Lower lobe of right lung (tissue), 2 donors: ENCODE data around the gene TPP2. TPM values are rescaled to one million over a fixed set of nuclear protein-coding genes. Genes with fewer than 3 reads are reported as not detected.
A peak's percentile ranks its signal among the peaks of the same experiment; 100 is the strongest.

ENCODE experiments used
- ATAC-seq, 2 donors: fragments of 200-7000 bp; cut with Tn5 transposase; one replicate each; pipeline ENCODE4 v1.9.1; 2020 to 2022; ENCODE audit warnings: mild to moderate bottlenecking in 2 of 2, moderate library complexity in 2 of 2
- DNase-seq: peaks from one replicate; pipeline ENCODE4 v3.0.0-alpha.2; 2020
- H3K27ac ChIP-seq: fragments of 200-600 bp; one replicate; pipeline ENCODE4 v1.8.0; 2022
- H3K27me3 ChIP-seq: fragments of 200-600 bp; one replicate; pipeline ENCODE4 v1.8.0; 2022; ENCODE audit warnings: low read depth
- H3K36me3 ChIP-seq: fragments of 200-600 bp; one replicate; pipeline ENCODE4 v1.8.0; 2022; ENCODE audit warnings: mild to moderate bottlenecking
- H3K4me1 ChIP-seq: fragments of 200-600 bp; one replicate; pipeline ENCODE4 v1.8.0; 2022
- H3K4me3 ChIP-seq: fragments of 200-600 bp; one replicate; pipeline ENCODE4 v1.8.0; 2022; ENCODE audit warnings: mild to moderate bottlenecking
- H3K9me3 ChIP-seq: fragments of 200-600 bp; one replicate; pipeline ENCODE4 v1.8.0; 2022
- intact Hi-C: fragments of 100-400 bp; cut with DNase I; formaldehyde crosslinking; loops from one replicate; pipeline ENCODE4 v1.11.0; 2022
- total RNA-seq: library from RNA; stranded (reverse); fragmentation: NEBNext Ultra II Directional; extraction: Animal tissue kit (Norgen Biotek cat#: 25700); gene quantifications from one replicate; pipeline ENCODE4 v1.2.1, GENCODE V29; 2021
- TF ChIP-seq, protein P1 (sequence below): fragments of 200-600 bp; IDR thresholded peaks from one replicate; pipeline ENCODE4 v1.8.0; 2022; ENCODE audit warnings: antibody characterized with exemption, mild to moderate bottlenecking
- donor health status: DM: no; HTN: yes; CAD: no; lungs with severe emphysema.

TPP2 gene
- total RNA-seq, 1 donor from 2014 or later, result 41.7 TPM

DNA sequence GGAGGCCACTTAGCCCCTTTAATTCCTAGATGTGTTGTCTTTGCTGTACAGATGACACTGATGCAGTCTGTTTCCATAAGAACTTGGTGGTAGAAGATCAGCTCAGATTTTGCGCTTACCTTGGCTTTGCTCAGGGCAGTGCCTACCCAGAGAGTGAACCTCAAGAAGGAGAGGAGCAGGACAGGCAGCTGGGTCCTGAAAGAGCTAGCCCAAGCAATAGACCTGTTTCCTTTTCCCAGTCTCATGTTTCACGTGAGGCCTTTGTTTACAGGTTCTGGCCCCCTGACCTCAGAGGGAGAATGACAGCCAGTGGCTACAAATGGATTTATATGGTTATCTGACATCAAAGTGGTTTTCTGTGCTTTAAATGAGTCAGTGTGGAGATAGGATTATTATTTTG is 58.0 kb downstream of the TPP2 start:
- Histone ChIP-seq H3K4me3 (no peak overlapping the region), H3K27me3 (no peaks in the 10 kb centered on the region), H3K9me3 (no peaks in the 10 kb centered on the region), H3K27ac (no peak overlapping the region), H3K36me3 (peaks cover 77% of the 10 kb centered on the region), H3K4me1 (no peaks in the 10 kb centered on the region)
- ATAC-seq, result no peak
- intact Hi-C loops, result no loop called here
- TF ChIP-seq, protein P1, sequence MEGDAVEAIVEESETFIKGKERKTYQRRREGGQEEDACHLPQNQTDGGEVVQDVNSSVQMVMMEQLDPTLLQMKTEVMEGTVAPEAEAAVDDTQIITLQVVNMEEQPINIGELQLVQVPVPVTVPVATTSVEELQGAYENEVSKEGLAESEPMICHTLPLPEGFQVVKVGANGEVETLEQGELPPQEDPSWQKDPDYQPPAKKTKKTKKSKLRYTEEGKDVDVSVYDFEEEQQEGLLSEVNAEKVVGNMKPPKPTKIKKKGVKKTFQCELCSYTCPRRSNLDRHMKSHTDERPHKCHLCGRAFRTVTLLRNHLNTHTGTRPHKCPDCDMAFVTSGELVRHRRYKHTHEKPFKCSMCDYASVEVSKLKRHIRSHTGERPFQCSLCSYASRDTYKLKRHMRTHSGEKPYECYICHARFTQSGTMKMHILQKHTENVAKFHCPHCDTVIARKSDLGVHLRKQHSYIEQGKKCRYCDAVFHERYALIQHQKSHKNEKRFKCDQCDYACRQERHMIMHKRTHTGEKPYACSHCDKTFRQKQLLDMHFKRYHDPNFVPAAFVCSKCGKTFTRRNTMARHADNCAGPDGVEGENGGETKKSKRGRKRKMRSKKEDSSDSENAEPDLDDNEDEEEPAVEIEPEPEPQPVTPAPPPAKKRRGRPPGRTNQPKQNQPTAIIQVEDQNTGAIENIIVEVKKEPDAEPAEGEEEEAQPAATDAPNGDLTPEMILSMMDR, result no peak
- no peak for DNase-seq

DNA sequence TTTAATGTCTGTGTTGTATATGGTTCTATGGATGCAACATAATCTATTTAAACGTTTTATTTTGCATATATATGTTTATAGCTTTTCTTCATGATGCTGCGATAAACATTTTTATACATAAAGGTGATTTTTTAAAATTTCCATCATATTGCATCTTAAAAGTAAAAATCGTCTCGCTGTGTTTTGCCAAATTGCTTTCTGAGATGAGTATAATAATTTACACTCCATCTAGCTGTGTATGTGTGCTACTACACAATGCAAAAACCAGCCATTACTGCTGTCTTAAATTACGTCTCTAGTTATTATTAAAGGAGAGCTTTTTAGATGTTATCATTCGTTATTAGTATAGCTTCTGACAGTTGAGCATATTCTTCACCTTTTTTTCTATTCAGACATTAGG is 60.8 kb downstream of the TPP2 start:
- intact Hi-C loops, result no loop called here
- TF ChIP-seq, protein P1, result peak; percentile 14
- no peaks in the 10 kb centered on the region for H3K9me3 ChIP-seq
- ATAC-seq (no peak), DNase-seq (no peak)
- no peak overlapping the region for H3K4me3 ChIP-seq
- H3K36me3 ChIP-seq, result peaks cover 72% of the 10 kb centered on the region
- no peak overlapping the region for H3K27ac ChIP-seq
- H3K4me1 ChIP-seq, result no peaks in the 10 kb centered on the region
- H3K27me3 ChIP-seq, result no peaks in the 10 kb centered on the region

DNA sequence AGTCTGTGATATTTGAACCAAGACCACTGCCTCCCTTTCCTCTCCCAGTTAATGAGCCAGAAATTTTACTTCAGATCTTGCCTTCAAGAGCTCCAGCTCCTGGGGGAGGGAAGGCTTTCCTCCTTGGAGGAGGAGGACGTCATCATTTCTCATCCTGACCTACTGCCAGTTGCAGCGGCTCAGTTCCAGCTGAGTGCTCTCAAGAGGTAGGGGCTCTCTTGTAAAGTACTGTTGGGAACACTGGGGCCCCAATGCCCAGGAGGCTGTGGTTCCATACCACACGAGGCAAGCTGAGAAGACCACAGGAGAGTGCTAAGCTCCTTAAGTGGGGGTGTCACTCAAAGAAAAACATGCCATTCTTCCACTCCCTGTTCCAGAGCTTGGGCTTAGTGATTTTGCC is 61.9 kb downstream of the TPP2 start:
- peak; percentile 53 for DNase-seq
- Histone ChIP-seq H3K36me3 (peaks cover 70% of the 10 kb centered on the region), H3K4me3 (no peak overlapping the region), H3K27ac (no peak overlapping the region), H3K9me3 (no peaks in the 10 kb centered on the region), H3K27me3 (no peaks in the 10 kb centered on the region), H3K4me1 (no peaks in the 10 kb centered on the region)
- peak; percentile 74 to 87 for ATAC-seq
- intact Hi-C loops, result no loop called here
- TF ChIP-seq, protein P1, result no peak

DNA sequence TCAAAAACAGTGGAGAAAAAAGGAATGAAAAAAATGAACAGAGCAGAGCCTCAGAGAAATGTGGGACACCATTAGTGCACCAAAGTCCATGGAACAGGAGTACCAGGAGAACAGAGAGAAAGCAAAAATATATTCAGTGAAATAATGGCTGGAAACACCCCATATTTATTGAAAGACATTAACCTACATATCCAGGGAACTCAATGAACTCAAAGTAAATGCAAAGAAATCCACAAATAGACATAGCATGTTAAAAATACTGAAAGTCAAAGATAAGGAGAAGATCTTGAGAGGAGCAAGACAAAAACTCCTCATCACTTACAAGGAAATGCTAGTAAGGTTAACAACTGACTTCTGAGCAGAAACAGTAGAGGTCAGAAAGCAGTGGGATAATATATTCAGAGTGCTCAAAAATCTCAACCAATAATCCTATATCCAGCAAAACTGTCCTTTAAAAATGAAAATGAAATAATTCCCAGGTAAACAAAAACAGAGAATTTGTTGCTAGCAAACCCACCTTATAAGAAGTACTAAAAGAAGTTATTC is 62.5 kb downstream of the TPP2 start:
- no peak for ATAC-seq
- Histone ChIP-seq H3K27me3 (no peaks in the 10 kb centered on the region), H3K4me3 (no peak overlapping the region), H3K36me3 (peaks cover 70% of the 10 kb centered on the region), H3K9me3 (no peaks in the 10 kb centered on the region), H3K4me1 (no peaks in the 10 kb centered on the region), H3K27ac (no peak overlapping the region)
- intact Hi-C loops, result no loop called here
- TF ChIP-seq, protein P1, result no peak
- DNase-seq, result no peak

DNA sequence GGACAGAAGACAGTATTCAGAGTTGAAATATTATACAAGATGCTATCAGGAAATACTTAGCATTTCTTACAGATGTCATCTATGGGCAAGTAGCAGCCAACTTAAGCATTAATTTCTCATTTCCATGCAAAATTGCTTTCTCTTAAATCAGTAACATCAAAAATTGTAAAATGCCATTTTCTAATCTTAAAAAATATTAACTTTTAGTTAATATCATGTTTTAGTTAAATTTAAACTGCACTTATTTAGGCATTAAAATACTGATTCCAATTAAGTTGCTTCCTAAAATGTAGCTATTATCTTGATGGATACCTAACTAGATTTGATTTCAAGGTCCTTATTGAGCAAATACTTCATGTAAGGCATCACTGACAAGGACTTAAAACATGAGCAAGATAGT is 70.2 kb downstream of the TPP2 start:
- intact Hi-C loops, result no loop called here
- ATAC-seq, result no peak
- H3K27me3 ChIP-seq, result no peaks in the 10 kb centered on the region
- H3K4me3 ChIP-seq, result no peak overlapping the region
- TF ChIP-seq, protein P1, result no peak
- no peak overlapping the region for H3K27ac ChIP-seq
- no peaks in the 10 kb centered on the region for H3K4me1 ChIP-seq
- no peak for DNase-seq
- H3K36me3 ChIP-seq, result peaks cover 70% of the 10 kb centered on the region
- peaks cover 4% of the 10 kb centered on the region for H3K9me3 ChIP-seq

DNA sequence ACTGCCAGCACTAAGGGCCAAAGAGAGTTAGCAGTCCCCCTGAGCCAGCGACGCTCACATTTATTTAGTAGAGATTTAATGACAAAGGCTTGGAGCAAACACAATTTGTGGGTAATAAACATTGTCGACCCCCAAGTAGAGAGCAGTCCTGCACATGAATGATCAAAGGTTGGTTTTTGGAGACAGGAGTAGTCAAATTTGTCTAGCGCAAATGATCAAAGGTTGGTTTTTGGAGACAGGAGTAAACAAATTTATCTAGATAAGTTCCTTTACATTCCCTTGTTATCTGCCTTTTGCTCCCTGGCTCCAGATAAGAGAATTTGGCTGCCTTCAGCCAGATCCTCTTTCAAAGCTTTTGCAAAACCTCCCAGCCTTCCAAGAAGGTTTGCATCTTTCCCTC is 71.1 kb downstream of the TPP2 start:
- TF ChIP-seq, protein P1, result no peak
- DNase-seq (no peak), ATAC-seq (no peak)
- intact Hi-C loops, result no loop called here
- Histone ChIP-seq H3K27me3 (no peaks in the 10 kb centered on the region), H3K36me3 (peaks cover 78% of the 10 kb centered on the region), H3K27ac (no peak overlapping the region), H3K9me3 (peaks cover 4% of the 10 kb centered on the region), H3K4me3 (no peak overlapping the region), H3K4me1 (no peaks in the 10 kb centered on the region)
